ENCODE results near the gene SPSB1. TPM values are rescaled to one million over a fixed set of nuclear protein-coding genes. Genes with fewer than 3 reads are reported as not detected.
A peak's percentile ranks its signal among the peaks of the same experiment; 100 is the strongest.
"Not testable (repeated sequence)": the region's sequence is repeated elsewhere in the genome, so short reads cannot be mapped to it uniquely, and the experiment has no call there.

The SPSB1 gene
- total RNA-seq, 1 experiment from 2014 or later, result 2.9 TPM

DNA sequence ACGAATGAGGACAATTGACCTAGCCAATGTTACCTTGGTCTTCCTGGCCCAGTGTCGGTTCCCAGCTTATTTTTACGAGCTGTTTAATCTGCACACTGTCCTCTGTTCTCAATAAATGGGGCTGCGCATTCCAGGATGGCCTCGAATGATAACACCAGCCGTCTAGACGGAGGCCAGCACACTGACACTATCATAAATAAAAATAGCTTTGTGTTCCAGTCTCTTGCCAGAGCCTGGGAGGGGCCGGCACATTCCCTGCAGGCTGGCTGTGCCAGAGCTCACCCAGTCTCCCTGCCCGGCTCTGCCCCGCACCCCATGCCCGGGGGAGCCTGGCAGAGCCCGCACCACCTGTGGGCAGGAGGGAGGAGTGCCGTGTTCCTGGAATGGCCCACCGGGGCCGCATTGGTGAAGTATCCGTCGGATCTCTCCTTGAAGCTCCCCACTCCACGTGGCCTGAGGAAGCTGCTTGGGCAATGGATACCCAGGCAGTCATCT lies 92.1 kb downstream of the SPSB1 start:
- no peak overlapping the region for H2BK20ac ChIP-seq (ENCODE audit: low read depth, low read length, poor library complexity, severe bottlenecking)
- DNase-seq, result no peak
- Mint-ChIP-seq H3K27ac (peak overlapping the region in 1 of 3 experiments; percentile 97; a peak in 1 of 7 replicates), H3K4me1 (peaks cover 2 to 7% of the 10 kb centered on the region in 2 experiments; a peak in 1 of 4 replicates), H3K4me3 (no peak overlapping the region), H3K9me3 (no peaks in the 10 kb centered on the region; a peak in 1 of 5 replicates), H3K36me3 (ENCODE audit: insufficient read depth in 1 of 3, low read depth in 3 of 3) (no peaks in the 10 kb centered on the region), H3K27me3 (ENCODE audit: low read depth) (no peaks in the 10 kb centered on the region; the same call in 1 of the 2 replicates)
- H2AFZ ChIP-seq (ENCODE audit: low read length), result no peak overlapping the region
- H3K9ac ChIP-seq (ENCODE audit: extremely low read depth, insufficient read length, low read length), result no peak overlapping the region
- no peak overlapping the region for H2BK120ac ChIP-seq (ENCODE audit: low read depth, low read length, poor library complexity, severe bottlenecking)
- no peaks in the 10 kb centered on the region for H3K9me3 ChIP-seq (ENCODE audit: control insufficient read depth, low read depth, low read length)
- no peak overlapping the region for H3T11ph ChIP-seq (ENCODE audit: low read length)
- H3K14ac ChIP-seq (ENCODE audit: insufficient read depth, low read length), result no peak overlapping the region
- H3K27ac ChIP-seq (ENCODE audit: insufficient read length, low read depth, low read length), result no peak overlapping the region
- TF ChIP-seq, protein P1, sequence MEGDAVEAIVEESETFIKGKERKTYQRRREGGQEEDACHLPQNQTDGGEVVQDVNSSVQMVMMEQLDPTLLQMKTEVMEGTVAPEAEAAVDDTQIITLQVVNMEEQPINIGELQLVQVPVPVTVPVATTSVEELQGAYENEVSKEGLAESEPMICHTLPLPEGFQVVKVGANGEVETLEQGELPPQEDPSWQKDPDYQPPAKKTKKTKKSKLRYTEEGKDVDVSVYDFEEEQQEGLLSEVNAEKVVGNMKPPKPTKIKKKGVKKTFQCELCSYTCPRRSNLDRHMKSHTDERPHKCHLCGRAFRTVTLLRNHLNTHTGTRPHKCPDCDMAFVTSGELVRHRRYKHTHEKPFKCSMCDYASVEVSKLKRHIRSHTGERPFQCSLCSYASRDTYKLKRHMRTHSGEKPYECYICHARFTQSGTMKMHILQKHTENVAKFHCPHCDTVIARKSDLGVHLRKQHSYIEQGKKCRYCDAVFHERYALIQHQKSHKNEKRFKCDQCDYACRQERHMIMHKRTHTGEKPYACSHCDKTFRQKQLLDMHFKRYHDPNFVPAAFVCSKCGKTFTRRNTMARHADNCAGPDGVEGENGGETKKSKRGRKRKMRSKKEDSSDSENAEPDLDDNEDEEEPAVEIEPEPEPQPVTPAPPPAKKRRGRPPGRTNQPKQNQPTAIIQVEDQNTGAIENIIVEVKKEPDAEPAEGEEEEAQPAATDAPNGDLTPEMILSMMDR (conservative IDR thresholded peaks at IDR 0.05), result no peak
- no peaks in the 10 kb centered on the region for H3K23me2 ChIP-seq (ENCODE audit: insufficient read length, low read depth, low read length, poor library complexity, severe bottlenecking)
- no peak overlapping the region for H3K4me2 ChIP-seq (ENCODE audit: insufficient read depth, insufficient read length, low read length)
- H4K91ac ChIP-seq (ENCODE audit: insufficient read length, low read depth, low read length), result no peak overlapping the region
- no peak overlapping the region for H3K4ac ChIP-seq (ENCODE audit: low read depth, low read length)
- no CpG with 5 or more reads among the region's 18 CpGs for WGBS (ENCODE audit: extremely low coverage, insufficient read length, low lambda C conversion rate)
- H4K5ac ChIP-seq (ENCODE audit: insufficient read length, low read depth, low read length), result no peak overlapping the region
- H3K79me1 ChIP-seq (ENCODE audit: insufficient read depth, low read depth, low read length, poor library complexity, severe bottlenecking), result no peaks in the 10 kb centered on the region
- H2BK12ac ChIP-seq (ENCODE audit: insufficient read length, low read depth, low read length), result no peak overlapping the region
- no peaks in the 10 kb centered on the region for H3K79me2 ChIP-seq (ENCODE audit: insufficient read depth, low read length)
- H3K18ac ChIP-seq (ENCODE audit: insufficient read length, low read depth, low read length), result no peak overlapping the region
- H2BK15ac ChIP-seq (ENCODE audit: low read depth, low read length), result no peak overlapping the region
- H4K20me1 ChIP-seq (ENCODE audit: control insufficient read depth, insufficient read depth, insufficient read length), result no peaks in the 10 kb centered on the region
- no peaks in the 10 kb centered on the region; the same call in 1 of the 2 replicates for H3K4me1 ChIP-seq (ENCODE audit: insufficient read depth, low read length)
- no peaks in the 10 kb centered on the region for H3K27me3 ChIP-seq (ENCODE audit: insufficient read depth, low read length)
- no peak overlapping the region for H3K56ac ChIP-seq (ENCODE audit: insufficient read length, low read depth, low read length)
- H2BK5ac ChIP-seq (ENCODE audit: insufficient read length, low read length), result no peak overlapping the region
- H4K8ac ChIP-seq (replicated peaks; ENCODE audit: insufficient read length, low read depth, low read length), result no peak overlapping the region
- no peak overlapping the region for H3K23ac ChIP-seq (ENCODE audit: insufficient read length, low read depth, low read length)
- H2AK5ac ChIP-seq (ENCODE audit: insufficient read length, low read length), result no peak overlapping the region

DNA sequence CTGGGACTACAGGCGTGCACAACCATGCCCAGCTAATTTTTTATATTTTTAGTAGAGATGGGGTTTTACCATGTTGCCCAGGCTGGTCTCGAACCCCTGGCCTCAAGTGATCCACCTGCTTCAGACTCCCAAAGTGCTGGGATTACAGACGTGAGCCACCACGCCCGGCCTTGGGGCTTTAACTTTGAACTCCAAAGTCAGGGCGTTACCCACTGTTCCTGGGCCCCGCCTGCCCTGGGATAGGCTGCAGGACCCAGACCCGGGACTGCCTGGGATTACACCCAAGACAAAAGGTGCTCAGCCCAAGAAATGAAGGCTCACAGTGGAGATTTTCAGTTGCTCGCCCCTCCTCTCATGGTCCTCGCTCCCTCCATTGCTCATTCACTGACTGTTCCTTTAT lies 92.7 kb downstream of the SPSB1 start:
- not testable (repeated sequence) for H2AK5ac ChIP-seq (ENCODE audit: insufficient read length, low read length); H3K27ac Mint-ChIP-seq; H4K8ac ChIP-seq (replicated peaks; ENCODE audit: insufficient read length, low read depth, low read length); H2BK5ac ChIP-seq (ENCODE audit: insufficient read length, low read length); H3K79me1 ChIP-seq (ENCODE audit: insufficient read depth, low read depth, low read length, poor library complexity, severe bottlenecking); H3K4ac ChIP-seq (ENCODE audit: low read depth, low read length); H2BK120ac ChIP-seq (ENCODE audit: low read depth, low read length, poor library complexity, severe bottlenecking); H4K91ac ChIP-seq (ENCODE audit: insufficient read length, low read depth, low read length); DNase-seq; H2BK15ac ChIP-seq (ENCODE audit: low read depth, low read length); H3K9me3 Mint-ChIP-seq; H4K20me1 ChIP-seq (ENCODE audit: control insufficient read depth, insufficient read depth, insufficient read length); H2BK12ac ChIP-seq (ENCODE audit: insufficient read length, low read depth, low read length); H3K4me1 Mint-ChIP-seq; H3K27me3 Mint-ChIP-seq (ENCODE audit: low read depth); H2AFZ ChIP-seq (ENCODE audit: low read length); H4K5ac ChIP-seq (ENCODE audit: insufficient read length, low read depth, low read length); H3K23me2 ChIP-seq (ENCODE audit: insufficient read length, low read depth, low read length, poor library complexity, severe bottlenecking); H3K4me2 ChIP-seq (ENCODE audit: insufficient read depth, insufficient read length, low read length); H3K9ac ChIP-seq (ENCODE audit: extremely low read depth, insufficient read length, low read length); H3K9me3 ChIP-seq (ENCODE audit: control insufficient read depth, low read depth, low read length); H3K4me3 Mint-ChIP-seq; H3K36me3 Mint-ChIP-seq (ENCODE audit: insufficient read depth in 1 of 3, low read depth in 3 of 3); H3T11ph ChIP-seq (ENCODE audit: low read length); H3K23ac ChIP-seq (ENCODE audit: insufficient read length, low read depth, low read length); H2BK20ac ChIP-seq (ENCODE audit: low read depth, low read length, poor library complexity, severe bottlenecking); H3K56ac ChIP-seq (ENCODE audit: insufficient read length, low read depth, low read length); H3K79me2 ChIP-seq (ENCODE audit: insufficient read depth, low read length); H3K27ac ChIP-seq (ENCODE audit: insufficient read length, low read depth, low read length); H3K4me1 ChIP-seq (ENCODE audit: insufficient read depth, low read length); H3K14ac ChIP-seq (ENCODE audit: insufficient read depth, low read length); H3K27me3 ChIP-seq (ENCODE audit: insufficient read depth, low read length)
- WGBS (ENCODE audit: extremely low coverage, insufficient read length, low lambda C conversion rate), result no CpG with 5 or more reads among the region's 10 CpGs
- peak overlapping the region; percentile 2 for H3K18ac ChIP-seq (ENCODE audit: insufficient read length, low read depth, low read length)

Measured in H9 (cell line).